ENCODE measurements around the gene MBNL1.

- TF ChIP-seq CHD1 (IDR thresholded peaks at IDR 0.05; ENCODE audit: low read depth, low read length) (no peak), POLR2A (IDR thresholded peaks at IDR 0.05; ENCODE audit: low read depth, low read length) (no peak), ELK1 (IDR thresholded peaks at IDR 0.05; ENCODE audit: borderline replicate concordance, low read depth, low read length) (no peak), CTCF (conservative IDR thresholded peaks at IDR 0.05; ENCODE audit: low read depth, low read length) (no peak), FOS (IDR thresholded peaks at IDR 0.05; ENCODE audit: low read depth, low read length) (no peak), CEBPB (IDR thresholded peaks at IDR 0.05; ENCODE audit: low read depth, low read length) (no peak), MAZ (IDR thresholded peaks at IDR 0.05; ENCODE audit: borderline replicate concordance, low read depth, low read length) (no peak), USF2 (IDR thresholded peaks at IDR 0.05; ENCODE audit: low read depth, low read length) (no peak), RAD21 (IDR thresholded peaks at IDR 0.05; ENCODE audit: low read length) (no peak), RFX5 (IDR thresholded peaks at IDR 0.05; ENCODE audit: low read depth, low read length) (no peak), MXI1 (IDR thresholded peaks at IDR 0.05; ENCODE audit: borderline replicate concordance, low read depth, low read length) (no peak), NFE2L2 (IDR thresholded peaks at IDR 0.05; ENCODE audit: low read depth, low read length) (no peak)
Observed at GRCh38 chr3:152291238-152291637, 22.5 kb downstream of the MBNL1 start.
